Cerebellar nuclear complex (tissue), 1 donor: ENCODE data around the gene MYO9B.

Source experiments
- DNase-seq, 2 experiments: peaks; one replicate each; lab custom pipeline; 2025; lab: John Stamatoyannopoulos, UW

MYO9B gene

DNA sequence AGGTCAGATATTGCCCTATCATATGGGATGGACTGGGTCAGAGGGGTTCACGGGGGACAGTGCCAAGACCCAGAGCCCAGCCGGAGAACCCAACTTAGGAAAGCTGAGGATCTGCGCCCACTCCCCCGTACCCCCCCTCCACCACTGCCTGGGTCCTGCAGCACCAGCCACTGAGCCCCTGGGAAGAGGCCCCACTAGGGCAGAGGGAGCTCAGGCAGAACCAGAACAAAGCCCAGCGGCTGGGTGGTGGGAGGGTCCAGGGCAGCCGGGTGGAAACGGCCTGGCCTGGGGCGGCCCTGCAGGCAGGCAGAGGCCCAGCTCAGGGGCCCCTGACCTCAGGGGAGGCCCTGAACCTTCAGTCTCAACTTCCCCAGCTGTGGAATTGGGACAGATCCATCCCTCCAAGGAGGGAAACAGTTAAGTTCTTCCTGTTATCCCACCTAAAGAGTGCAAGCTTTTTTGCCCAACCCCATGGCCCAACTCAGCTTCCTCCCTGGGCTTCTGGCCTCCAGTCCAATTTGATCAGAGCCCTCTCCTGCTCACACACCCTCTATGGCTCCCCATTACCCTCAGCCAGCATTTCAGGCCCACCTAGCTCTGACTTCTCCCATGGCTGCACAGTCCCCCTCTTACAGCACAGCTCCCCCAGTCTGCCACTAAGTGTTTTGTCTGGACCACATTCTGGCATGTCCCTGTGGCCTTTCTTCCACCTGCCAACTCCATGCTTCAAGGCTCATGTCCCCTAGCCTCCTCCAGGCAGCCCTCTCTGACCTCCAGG lies 167.0 kb downstream of the MYO9B start:
- no peak for DNase-seq

DNA sequence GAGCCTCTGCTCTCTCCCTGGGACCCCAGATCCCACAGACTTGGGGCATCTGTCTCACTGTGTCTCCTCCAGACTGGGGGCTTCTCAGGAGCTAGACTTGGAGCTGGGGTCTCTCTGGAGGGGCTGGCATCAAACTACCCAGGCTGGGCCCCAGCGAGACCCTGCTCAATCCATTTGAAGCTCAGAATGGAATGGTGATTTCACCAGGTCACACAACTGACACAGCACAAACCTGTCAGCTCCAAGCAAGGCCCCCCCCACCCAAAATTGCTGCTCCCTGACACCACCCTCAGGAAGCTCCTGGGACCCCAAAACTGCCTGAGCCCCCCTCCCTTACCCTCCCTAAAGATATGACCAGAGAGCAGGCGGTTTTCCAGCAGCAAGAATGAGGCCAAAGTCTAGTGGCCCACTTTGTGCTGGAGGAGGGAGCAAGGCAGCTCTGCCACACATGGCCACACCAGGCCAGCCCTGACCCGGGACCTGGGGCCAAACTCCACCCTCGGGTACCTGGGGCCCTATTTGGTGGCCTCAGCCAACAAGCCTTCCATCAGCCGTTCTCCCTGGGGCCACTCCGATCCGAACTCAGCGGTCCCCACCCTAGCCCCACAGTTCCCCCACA lies 167.7 kb downstream of the MYO9B start:
- DNase-seq: no peak

- DNase-seq: no peak
Measured at GRCh38 chr19:17243830-17244617, 168.4 kb downstream of the MYO9B start.

GRCh38 chr19:17244618-17245534 lies 169.3 kb downstream of the MYO9B start:
- no peak for DNase-seq

GRCh38 chr19:17245535-17245984 lies 170.0 kb downstream of the MYO9B start, which contains the start of gene NR2F6:
Gene NR2F6 (minus strand): TSS chr19:17245919. CDS start chr19:17245220, 699 bp downstream.
- DNase-seq: no peak

DNA sequence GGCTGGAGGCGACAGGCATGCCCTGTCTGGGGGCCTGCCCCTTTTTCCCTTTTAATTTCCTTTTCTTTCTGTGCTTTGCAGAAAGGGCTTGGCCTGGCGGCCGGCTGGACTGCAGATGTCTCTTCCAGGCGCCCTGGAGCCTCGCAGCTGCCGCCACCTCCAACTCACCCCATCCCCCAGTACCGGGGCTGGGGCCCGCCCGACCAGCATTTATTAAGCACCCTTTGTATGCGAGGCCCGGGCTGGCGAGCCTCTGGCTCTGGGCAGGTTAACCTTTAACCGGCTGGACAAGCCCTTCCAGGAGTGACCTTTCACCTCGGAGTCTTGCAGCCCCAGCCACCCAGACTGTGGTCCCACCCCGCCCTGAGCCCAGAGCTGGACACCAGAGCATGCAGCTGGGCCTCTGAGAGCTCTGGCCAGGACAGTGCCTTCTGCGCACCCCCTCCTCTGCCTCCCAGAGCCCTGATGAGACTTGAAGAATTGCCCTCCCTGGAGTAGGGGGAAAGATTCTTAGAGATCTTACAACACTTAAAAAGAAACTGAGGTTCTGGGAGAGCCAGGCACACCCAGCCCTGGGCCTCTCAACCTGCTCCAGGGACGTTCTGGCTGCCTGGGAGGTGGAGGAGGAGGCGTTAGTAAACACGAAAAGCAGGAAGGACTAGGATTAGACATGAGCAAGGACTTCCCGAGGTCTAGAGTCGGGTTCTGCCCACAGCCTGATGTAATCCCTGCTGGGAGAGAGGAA lies 171.3 kb downstream of the MYO9B start:
- no peak for DNase-seq

GRCh38 chr19:17248011-17248776 lies 172.6 kb downstream of the MYO9B start:
- no peak for DNase-seq

DNA sequence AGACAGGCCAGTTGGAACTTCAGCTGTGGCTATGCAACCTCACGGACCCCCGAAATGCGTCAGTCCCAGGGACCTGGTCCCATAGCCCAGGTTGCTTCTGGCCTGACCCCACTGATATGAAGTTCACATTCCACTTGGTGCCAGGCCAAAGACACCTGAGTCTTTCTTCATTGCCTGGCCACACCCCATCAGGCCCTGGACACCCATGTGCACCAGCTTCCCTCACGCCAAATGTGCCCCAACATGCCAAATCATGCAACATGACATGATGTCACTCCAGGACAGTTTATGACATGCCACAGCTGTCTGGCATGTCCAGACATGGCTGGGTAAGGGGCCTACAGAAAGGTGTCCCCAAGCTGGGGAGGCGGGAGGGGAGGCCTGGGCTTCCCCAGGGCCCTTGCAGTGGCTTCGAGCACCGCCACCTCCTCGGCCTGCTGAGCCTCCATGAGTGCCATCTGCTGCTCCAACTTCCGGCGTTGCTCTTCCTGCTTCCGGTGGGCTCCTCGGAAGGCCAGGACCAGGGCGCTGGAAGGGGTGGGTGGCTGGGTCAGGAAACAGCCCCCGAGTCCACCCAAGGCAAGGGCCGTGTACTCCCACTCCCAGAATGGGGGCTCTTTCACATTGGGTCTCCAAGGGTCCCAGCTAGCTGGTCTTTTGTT lies 174.4 kb downstream of the MYO9B start:
- DNase-seq: no peak

GRCh38 chr19:17254636-17255035 lies 179.1 kb downstream of the MYO9B start:
- no peak for DNase-seq

DNA sequence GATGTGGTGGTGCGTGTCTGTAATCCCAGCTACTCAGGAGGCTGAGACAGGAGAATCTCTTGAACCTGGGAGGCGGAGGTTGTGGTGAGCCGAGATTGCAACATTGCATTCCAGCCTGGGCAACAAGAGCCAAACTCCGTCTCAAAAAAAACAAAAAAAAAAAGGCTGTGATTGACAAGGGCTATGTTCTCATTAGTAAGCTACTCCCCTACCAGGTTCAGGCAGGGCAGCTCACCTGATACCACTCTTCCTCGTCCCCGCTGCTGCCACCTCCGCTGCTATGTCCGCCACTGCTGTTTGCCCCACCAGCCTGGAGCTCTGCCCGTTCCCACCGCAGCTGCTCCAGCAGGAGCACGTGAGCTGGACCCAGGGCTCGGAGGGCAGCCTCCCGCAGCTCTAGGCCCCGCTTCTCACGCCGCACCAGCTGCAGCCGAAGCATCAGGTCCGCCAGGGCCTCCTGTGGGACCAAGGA lies 179.6 kb downstream of the MYO9B start:
- DNase-seq: no peak

DNA sequence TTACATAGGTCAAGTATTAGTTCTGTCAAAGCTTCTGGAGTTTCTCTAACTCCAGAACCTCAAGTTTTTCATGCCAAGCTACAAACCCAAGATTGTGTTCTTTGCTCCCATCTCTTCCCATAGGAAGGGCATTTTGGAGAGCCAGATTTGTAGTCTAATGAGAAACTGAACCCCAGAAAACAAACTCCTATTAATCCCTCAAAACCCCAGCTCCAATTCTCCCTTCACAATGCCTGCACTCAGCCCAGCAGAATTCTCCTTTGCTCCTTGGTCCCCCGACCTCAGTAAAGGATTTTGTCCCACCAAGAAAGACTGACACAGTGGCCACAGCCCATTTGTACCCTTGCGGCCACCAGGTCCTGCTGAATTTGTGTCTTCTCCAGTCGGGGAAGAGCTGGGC lies 180.6 kb downstream of the MYO9B start:
- no peak for DNase-seq

GRCh38 chr19:17259118-17259780 lies 183.7 kb downstream of the MYO9B start:
- DNase-seq: no peak

DNA sequence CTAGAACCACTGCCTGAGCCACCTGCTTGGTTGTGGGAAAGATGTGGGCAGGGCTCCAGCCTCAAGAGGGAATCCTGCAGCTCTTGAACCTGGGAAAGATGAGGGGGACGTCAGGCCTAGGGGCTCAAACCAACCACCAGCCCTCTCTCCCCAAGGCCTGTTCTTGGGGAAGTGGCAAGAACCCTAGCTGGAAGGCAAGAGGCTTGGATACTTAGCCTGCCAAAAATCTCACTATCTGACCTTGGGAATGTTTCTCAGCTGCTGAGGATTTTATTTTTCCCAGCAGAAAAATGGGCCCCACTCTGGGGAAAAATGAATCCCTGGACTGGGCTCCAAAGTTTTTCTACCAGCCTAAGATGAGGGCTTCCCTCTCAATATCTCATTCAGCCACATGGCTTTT lies 184.4 kb downstream of the MYO9B start:
- no peak for DNase-seq

- no peak for DNase-seq
Measured at GRCh38 chr19:17260842-17261325, 185.3 kb downstream of the MYO9B start.

- no peak for DNase-seq
Measured at GRCh38 chr19:17262557-17262956, 187.0 kb downstream of the MYO9B start.
